Body of pancreas (tissue), 4 donors: Measurements from ENCODE around the gene ZNF239. TPM values are rescaled to one million over a fixed set of nuclear protein-coding genes. Genes with fewer than 3 reads are reported as not detected.
"Not testable (repeated sequence)": the region's sequence is repeated elsewhere in the genome, so short reads cannot be mapped to it uniquely, and the experiment has no call there.

ENCODE experiments used
- ATAC-seq: fragments of 150-250 bp; one replicate; pipeline ENCODE4 v1.9.1; 2016
- DNase-seq, 4 donors: peaks; one replicate each; pipeline ENCODE4 v3.0.0-alpha.2; 2019
- H3K27ac ChIP-seq, 4 donors: fragments of 200-600 bp; sonication (generic); 1 replicate in 3 of 4; 2 replicates in 1 of 4; pipeline versions ENCODE4 v1.5.1 to v1.6.1; 2016 to 2019; ENCODE audit warnings: mild to moderate bottlenecking in 1 of 4, mixed read lengths in 1 of 4, moderate library complexity in 1 of 4
- H3K27me3 ChIP-seq, 2 donors: fragments of 200-600 bp; sonication (generic); one replicate each; pipeline ENCODE4 v1.6.0; 2016; ENCODE audit warnings: mild to moderate bottlenecking in 1 of 2
- H3K36me3 ChIP-seq, 2 donors: fragments of 200-600 bp; sonication (generic); replicated peaks in 1 of 2; 2 replicates each; pipeline ENCODE4 v1.5.1; 2016; ENCODE audit warnings: low read depth in 2 of 2; ENCODE audit not compliant: insufficient read depth in 1 of 2
- H3K4me1 ChIP-seq: fragments of 200-600 bp; sonication (generic); one replicate; pipeline ENCODE4 v1.6.0; 2016
- H3K4me3 ChIP-seq, 2 donors: fragments of 200-600 bp; sonication (generic); 1 replicate in 1 of 2; 2 replicates in 1 of 2; pipeline ENCODE4 v1.5.1; 2016 to 2019
- H3K9me3 ChIP-seq, 3 donors: fragments of 200-600 bp; sonication (generic); 1 replicate in 2 of 3; 2 replicates in 1 of 3; pipeline ENCODE4 v1.5.1; 2016
- POLR2A ChIP-seq, 3 donors: fragments of 450-650 bp; IDR thresholded peaks; one replicate each; pipeline ENCODE4 v1.6.1; 2016; ENCODE audit warnings: antibody characterized with exemption in 3 of 3, mild to moderate bottlenecking in 2 of 3
- WGBS, 2 donors: methylation state at CpG; one replicate each; pipeline ENCODE4 v1.1.5; 2017; 5-methylcytosine and 5-hydroxymethylcytosine counted together
- intact Hi-C: fragments of 100-400 bp; cut with DNase I; formaldehyde crosslinking; loops from one replicate; pipeline ENCODE4 v1.15.1; 2023
- total RNA-seq, 2 donors: library from RNA; depleted of rRNA; stranded (reverse); fragments of >200 nt; gene quantifications; one replicate each; pipeline ENCODE4 v1.1.0, GENCODE V29; 2016
- TF ChIP-seq, protein P1 (sequence below), 7 experiments: fragments of 450-650 bp in 4 of 7; fragments of 200-600 bp in 3 of 7; sonication (generic) in 3 of 7; IDR thresholded peaks; one replicate each; pipeline ENCODE4 v1.5.1; 2016 to 2019; ENCODE audit warnings: antibody characterized with exemption in 7 of 7

Gene ZNF239
- total RNA-seq, 2 donors from 2014 or later: 4.9 to 10.2 TPM

DNA sequence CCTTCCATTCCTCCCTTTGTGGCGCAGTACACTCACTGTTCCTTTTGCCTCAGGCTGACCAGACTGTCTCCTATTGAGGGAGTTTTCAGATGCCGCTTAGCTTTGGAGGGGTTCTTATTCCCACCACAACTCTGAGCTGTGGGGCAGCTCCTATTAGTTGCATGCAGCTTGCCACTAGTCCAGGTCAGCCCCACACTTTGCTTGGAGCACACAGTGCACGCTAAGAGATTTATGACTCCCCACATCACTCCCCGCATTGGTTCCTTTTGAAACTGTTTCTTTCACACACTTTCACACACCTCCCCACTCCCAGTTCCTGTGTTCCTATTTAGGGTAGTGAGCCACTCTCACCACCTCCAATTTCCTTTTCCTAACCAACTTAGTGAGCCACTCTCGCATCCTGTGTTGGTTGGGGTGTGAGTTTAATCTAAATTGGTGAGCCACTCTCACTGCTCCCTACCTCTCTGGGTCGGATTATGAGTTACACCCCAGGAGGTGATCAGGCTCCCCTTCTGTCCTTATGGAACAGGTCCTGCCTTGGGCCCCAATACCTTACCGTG lies 21.4 kb upstream of the ZNF239 start:
- Histone ChIP-seq H3K9me3 (no peaks in the 10 kb centered on the region), H3K4me3 (no peak overlapping the region), H3K4me1 (peaks cover 8% of the 10 kb centered on the region), H3K27me3 (no peaks in the 10 kb centered on the region), H3K36me3 (no peaks in the 10 kb centered on the region), H3K27ac (no peak overlapping the region)
- DNase-seq (no peak), ATAC-seq (no peak)
- TF ChIP-seq POLR2A (IDR thresholded peaks at IDR 0.05): no peak
- TF ChIP-seq, protein P1, sequence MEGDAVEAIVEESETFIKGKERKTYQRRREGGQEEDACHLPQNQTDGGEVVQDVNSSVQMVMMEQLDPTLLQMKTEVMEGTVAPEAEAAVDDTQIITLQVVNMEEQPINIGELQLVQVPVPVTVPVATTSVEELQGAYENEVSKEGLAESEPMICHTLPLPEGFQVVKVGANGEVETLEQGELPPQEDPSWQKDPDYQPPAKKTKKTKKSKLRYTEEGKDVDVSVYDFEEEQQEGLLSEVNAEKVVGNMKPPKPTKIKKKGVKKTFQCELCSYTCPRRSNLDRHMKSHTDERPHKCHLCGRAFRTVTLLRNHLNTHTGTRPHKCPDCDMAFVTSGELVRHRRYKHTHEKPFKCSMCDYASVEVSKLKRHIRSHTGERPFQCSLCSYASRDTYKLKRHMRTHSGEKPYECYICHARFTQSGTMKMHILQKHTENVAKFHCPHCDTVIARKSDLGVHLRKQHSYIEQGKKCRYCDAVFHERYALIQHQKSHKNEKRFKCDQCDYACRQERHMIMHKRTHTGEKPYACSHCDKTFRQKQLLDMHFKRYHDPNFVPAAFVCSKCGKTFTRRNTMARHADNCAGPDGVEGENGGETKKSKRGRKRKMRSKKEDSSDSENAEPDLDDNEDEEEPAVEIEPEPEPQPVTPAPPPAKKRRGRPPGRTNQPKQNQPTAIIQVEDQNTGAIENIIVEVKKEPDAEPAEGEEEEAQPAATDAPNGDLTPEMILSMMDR (IDR thresholded peaks at IDR 0.05): no peak
- 67 to 87% methylated on average over 7 of the region's 7 CpGs for WGBS, 2 donors
- intact Hi-C loops: no loop called here

DNA sequence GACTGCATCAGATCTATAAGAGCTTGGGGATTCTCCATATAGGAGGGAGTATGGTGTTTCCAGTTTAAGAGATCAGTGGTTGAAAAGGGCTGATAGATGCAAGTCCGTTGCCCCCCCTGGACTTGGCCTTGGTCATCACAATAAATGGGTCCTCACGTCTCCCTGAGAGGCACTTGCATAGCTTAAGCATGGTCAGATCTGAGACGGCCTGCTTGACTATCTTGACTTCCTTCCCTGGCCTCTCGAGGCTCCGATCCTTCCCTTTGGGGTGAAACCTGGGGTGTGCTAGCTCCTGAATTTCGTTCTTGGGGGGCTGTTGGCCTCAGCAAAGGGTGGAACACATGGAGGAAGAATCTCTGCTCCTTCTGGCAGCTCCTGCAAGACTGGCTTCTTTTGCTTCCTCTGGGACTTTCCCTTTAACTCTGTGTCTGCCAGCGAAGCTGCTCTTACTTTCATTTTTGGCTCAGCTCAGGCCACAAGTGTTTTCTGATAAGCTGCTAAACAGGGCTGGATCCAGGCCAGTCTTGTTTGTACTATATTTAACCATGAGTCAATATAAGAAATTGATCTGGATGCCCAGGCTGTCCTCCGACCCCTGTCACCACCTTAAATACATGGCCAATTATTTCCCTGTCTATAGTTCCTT lies 20.7 kb upstream of the ZNF239 start:
- Histone ChIP-seq H3K27ac (no peak overlapping the region), H3K4me1 (peaks cover 8% of the 10 kb centered on the region), H3K27me3 (no peaks in the 10 kb centered on the region), H3K4me3 (no peak overlapping the region), H3K9me3 (no peaks in the 10 kb centered on the region), H3K36me3 (no peaks in the 10 kb centered on the region)
- WGBS, 2 donors: 21 to 22% methylated on average over 5 to 8 of the region's 8 CpGs
- DNase-seq (peak in 3 of 4 donors; percentile 21 to 22 (median 22)), ATAC-seq (peak; percentile 42)
- TF ChIP-seq, protein P1 (IDR thresholded peaks at IDR 0.05): no peak
- TF ChIP-seq POLR2A (IDR thresholded peaks at IDR 0.05): no peak
- intact Hi-C loops: no loop called here

- Histone ChIP-seq H3K4me3 (no peak overlapping the region), H3K9me3 (no peaks in the 10 kb centered on the region), H3K36me3 (no peaks in the 10 kb centered on the region), H3K27ac (no peak overlapping the region), H3K4me1 (peaks cover 8% of the 10 kb centered on the region), H3K27me3 (no peaks in the 10 kb centered on the region)
- TF ChIP-seq, protein P1 (IDR thresholded peaks at IDR 0.05): no peak
- DNase-seq (no peak), ATAC-seq (no peak)
- intact Hi-C loops: no loop called here
- 77 to 80% methylated on average over 5 of the region's 5 CpGs for WGBS, 2 donors
Observed at GRCh38 chr10:43591303-43591904, 17.0 kb upstream of the ZNF239 start.

DNA sequence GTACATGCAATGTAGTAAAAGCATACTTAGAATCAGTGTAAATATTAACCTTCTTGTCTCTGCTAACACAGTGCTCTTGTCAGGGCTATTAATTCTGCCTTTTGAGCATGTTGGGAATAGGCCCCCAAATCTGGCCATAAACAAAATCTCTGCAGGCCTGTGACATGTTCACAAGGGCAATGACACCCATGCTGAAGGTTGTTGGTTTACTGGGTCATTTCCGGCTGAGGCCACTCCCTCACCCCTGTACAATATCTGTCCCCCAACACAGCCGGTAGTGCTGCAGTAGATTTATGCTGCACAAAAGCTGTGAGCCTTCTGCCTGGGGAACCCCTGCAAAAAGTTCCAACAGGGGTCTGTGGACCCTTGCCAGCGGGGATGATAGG lies 12.3 kb upstream of the ZNF239 start:
- 56 to 72% methylated on average over 3 of the region's 3 CpGs for WGBS, 2 donors
- H3K4me1 ChIP-seq, H3K4me3 ChIP-seq, intact Hi-C loops, H3K27ac ChIP-seq, H3K36me3 ChIP-seq, DNase-seq, H3K27me3 ChIP-seq, H3K9me3 ChIP-seq, ATAC-seq: not testable (repeated sequence)

- Histone ChIP-seq H3K4me1 (no peaks in the 10 kb centered on the region), H3K36me3 (no peaks in the 10 kb centered on the region), H3K9me3 (no peaks in the 10 kb centered on the region), H3K27me3 (no peaks in the 10 kb centered on the region), H3K4me3 (no peak overlapping the region), H3K27ac (no peak overlapping the region)
- WGBS, 2 donors: 60 to 64% methylated on average over 9 of the region's 9 CpGs
- intact Hi-C loops: no loop called here
- DNase-seq (no peak), ATAC-seq (no peak)
- no peak for TF ChIP-seq POLR2A (IDR thresholded peaks at IDR 0.05)
- TF ChIP-seq, protein P1 (IDR thresholded peaks at IDR 0.05): no peak
Observed at GRCh38 chr10:43585981-43586729, 11.7 kb upstream of the ZNF239 start.
